Adipocyte (in vitro differentiated cells): Measurements from ENCODE around the gene MRGPRG.

Source experiments
- DNase-seq: peaks from one replicate; pipeline ENCODE4 v3.0.0-alpha.2; 2015; ENCODE audit warnings: low read depth
- H3K27me3 ChIP-seq: replicated peaks from 2 replicates; pipeline ENCODE4 v1.7.0; 2013; ENCODE audit warnings: mild to moderate bottlenecking, low read length, moderate library complexity; ENCODE audit not compliant: control insufficient read depth, insufficient read depth
- H3K36me3 ChIP-seq: 2 replicates; pipeline ENCODE4 v1.7.0; 2013; ENCODE audit warnings: low read length, mild to moderate bottlenecking, moderate library complexity; ENCODE audit not compliant: control insufficient read depth, insufficient read depth, severe bottlenecking
- H3K4me1 ChIP-seq: 2 replicates; pipeline ENCODE4 v1.7.0; 2013; ENCODE audit warnings: mild to moderate bottlenecking, low read length, moderate library complexity; ENCODE audit not compliant: control insufficient read depth, insufficient read depth
- H3K4me3 ChIP-seq: 2 replicates; pipeline ENCODE4 v1.7.0; 2013; ENCODE audit warnings: mild to moderate bottlenecking, low read length, moderate library complexity
- H3K9ac ChIP-seq: 2 replicates; pipeline ENCODE4 v1.7.0; 2013; ENCODE audit warnings: mild to moderate bottlenecking, low read length, moderate library complexity
- H3K9me3 ChIP-seq: 2 replicates; pipeline ENCODE4 v1.7.0; 2013; ENCODE audit warnings: mild to moderate bottlenecking, low read length, moderate library complexity; ENCODE audit not compliant: control insufficient read depth

The MRGPRG gene

GRCh38 chr11:3216027-3216525 lies 2.5 kb downstream of the MRGPRG start:
- Histone ChIP-seq H3K36me3 (no peaks in the 10 kb centered on the region), H3K9ac (no peak overlapping the region), H3K27me3 (peaks cover 57% of the 10 kb centered on the region), H3K4me3 (no peak overlapping the region), H3K4me1 (no peaks in the 10 kb centered on the region), H3K9me3 (peaks cover 17% of the 10 kb centered on the region)
- no peak for DNase-seq

DNA sequence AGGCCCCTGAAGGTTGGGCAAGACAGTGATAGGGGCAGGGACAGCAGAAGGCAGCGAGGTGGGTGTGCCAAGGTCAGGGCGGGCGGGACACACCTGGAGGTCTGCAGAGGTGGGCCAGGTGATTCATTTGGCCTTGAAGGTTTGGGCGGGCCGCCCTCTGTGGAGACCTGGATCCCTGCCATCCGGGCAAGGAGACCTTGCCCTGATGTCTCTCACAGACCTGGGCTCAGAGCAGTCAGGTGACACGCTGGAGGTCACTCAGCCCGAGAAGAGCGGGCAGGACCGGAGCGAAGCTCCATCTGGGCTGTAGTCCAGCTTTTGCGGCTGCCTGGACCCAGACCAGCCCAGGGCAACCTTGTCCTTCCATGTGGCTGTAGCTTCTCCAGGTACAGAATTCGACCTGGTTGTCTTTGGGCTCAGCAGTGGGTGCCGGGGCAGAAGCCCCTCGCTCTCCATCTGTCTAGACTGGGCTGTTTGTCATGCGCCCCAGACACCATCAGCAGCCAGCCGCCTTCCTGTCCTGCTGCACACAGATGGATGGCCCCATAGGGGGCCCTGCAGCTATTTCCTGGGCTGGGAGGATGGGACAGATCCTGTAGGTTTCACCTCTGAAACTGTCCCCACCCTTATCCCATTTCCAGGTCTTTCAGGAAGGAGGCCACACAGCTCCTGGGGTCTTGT lies 3.1 kb downstream of the MRGPRG start:
- no peaks in the 10 kb centered on the region for H3K4me1 ChIP-seq
- H3K27me3 ChIP-seq, result peaks cover 51% of the 10 kb centered on the region
- H3K4me3 ChIP-seq, result no peak overlapping the region
- no peak overlapping the region for H3K9ac ChIP-seq
- H3K9me3 ChIP-seq, result peaks cover 23% of the 10 kb centered on the region
- H3K36me3 ChIP-seq, result no peaks in the 10 kb centered on the region
- DNase-seq, result no peak

- peaks cover 28% of the 10 kb centered on the region for H3K9me3 ChIP-seq
- H3K36me3 ChIP-seq, result no peaks in the 10 kb centered on the region
- H3K4me1 ChIP-seq, result no peaks in the 10 kb centered on the region
- no peak overlapping the region for H3K9ac ChIP-seq
- H3K4me3 ChIP-seq, result no peak overlapping the region
- peaks cover 41% of the 10 kb centered on the region for H3K27me3 ChIP-seq
- no peak for DNase-seq
Observed at GRCh38 chr11:3214420-3214699, 4.3 kb downstream of the MRGPRG start.

GRCh38 chr11:3213659-3214419 lies 4.8 kb downstream of the MRGPRG start:
- H3K36me3 ChIP-seq, result no peaks in the 10 kb centered on the region
- H3K27me3 ChIP-seq, result peaks cover 40% of the 10 kb centered on the region
- H3K4me3 ChIP-seq, result no peak overlapping the region
- no peaks in the 10 kb centered on the region for H3K4me1 ChIP-seq
- H3K9ac ChIP-seq, result no peak overlapping the region
- no peak for DNase-seq
- peaks cover 33% of the 10 kb centered on the region for H3K9me3 ChIP-seq

DNA sequence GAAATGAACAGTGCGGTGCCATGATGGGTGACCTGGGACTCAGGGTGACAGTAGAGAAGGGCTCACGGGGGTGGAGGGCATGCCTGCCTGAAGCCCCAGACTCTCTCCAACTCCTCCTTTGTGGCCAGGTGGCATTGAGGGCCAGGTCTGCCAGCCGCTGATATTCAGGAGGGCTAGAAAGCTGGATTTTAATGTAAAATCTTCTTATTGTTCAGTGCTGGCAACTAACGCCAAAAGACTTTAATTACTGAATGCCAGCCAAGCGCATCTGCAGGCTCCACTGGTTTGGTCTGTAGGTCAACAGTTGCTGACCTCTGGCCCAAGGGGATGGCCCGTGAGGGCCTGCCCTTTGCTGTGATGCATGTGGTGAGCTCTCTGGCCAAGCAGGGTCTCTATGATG lies 10.3 kb downstream of the MRGPRG start:
- Histone ChIP-seq H3K9ac (no peak overlapping the region), H3K9me3 (peaks cover 33% of the 10 kb centered on the region), H3K36me3 (no peaks in the 10 kb centered on the region), H3K27me3 (peaks cover 22% of the 10 kb centered on the region), H3K4me3 (no peak overlapping the region), H3K4me1 (no peaks in the 10 kb centered on the region)
- DNase-seq, result no peak

DNA sequence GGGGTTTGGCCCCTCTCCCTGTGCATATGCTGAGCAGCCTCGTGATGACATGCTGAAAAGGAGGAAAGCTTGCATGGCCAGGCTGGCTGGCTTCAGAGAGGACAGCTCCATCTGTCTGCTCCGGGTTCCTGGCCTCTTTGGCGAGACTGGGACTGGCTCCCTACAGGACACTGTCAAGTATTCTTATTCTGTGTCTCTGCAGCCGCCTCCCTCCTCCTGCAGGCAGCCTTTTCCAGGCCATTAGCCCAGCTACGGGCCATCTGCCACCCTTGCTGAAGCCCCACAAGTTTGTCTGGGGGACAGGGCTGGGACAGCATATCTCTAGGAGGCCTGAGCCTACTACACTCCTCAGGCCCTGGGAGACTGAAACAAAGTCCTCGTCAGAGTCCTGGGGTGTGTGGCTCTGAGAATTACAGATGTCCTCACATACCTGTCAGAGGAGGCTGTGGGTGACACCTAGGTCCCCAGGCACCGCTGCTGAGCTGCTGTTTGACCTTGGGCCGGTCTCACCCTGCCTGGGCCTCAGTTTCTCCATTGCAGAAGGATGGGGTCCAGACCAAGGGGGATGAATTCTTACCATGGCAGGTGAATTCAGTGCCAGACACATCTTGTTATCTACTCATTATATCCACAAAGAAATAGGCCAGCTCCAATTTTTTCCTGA lies 11.0 kb downstream of the MRGPRG start:
- DNase-seq, result no peak
- no peak overlapping the region for H3K9ac ChIP-seq
- H3K4me3 ChIP-seq, result no peak overlapping the region
- no peaks in the 10 kb centered on the region for H3K4me1 ChIP-seq
- peaks cover 20% of the 10 kb centered on the region for H3K27me3 ChIP-seq
- no peaks in the 10 kb centered on the region for H3K36me3 ChIP-seq
- peaks cover 29% of the 10 kb centered on the region for H3K9me3 ChIP-seq

DNA sequence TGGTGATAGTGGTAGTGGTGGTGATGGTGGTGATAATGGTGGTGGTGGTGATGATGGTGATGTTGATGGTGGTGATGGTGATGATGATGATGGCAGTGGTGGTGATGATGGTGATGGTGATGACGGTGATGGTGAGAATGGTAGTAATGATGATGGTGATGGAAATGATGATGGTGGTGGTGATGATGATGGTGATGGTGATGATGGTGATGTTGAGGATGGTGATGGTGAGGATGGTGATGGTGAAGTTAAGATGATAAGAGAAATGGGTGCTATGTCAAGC lies 11.8 kb downstream of the MRGPRG start:
- Histone ChIP-seq H3K36me3 (no peaks in the 10 kb centered on the region), H3K9me3 (peaks cover 23% of the 10 kb centered on the region), H3K4me3 (no peak overlapping the region), H3K4me1 (no peaks in the 10 kb centered on the region), H3K9ac (no peak overlapping the region), H3K27me3 (peaks cover 26% of the 10 kb centered on the region)
- no peak for DNase-seq

GRCh38 chr11:3206156-3206921 lies 12.3 kb downstream of the MRGPRG start:
- Histone ChIP-seq H3K4me3 (no peak overlapping the region), H3K9me3 (peaks cover 19% of the 10 kb centered on the region), H3K4me1 (no peaks in the 10 kb centered on the region), H3K36me3 (no peaks in the 10 kb centered on the region), H3K9ac (no peak overlapping the region), H3K27me3 (peaks cover 32% of the 10 kb centered on the region)
- DNase-seq, result no peak

GRCh38 chr11:3205261-3206155 lies 13.1 kb downstream of the MRGPRG start:
- no peak overlapping the region for H3K9ac ChIP-seq
- no peak for DNase-seq
- peaks cover 10% of the 10 kb centered on the region for H3K9me3 ChIP-seq
- no peak overlapping the region for H3K4me3 ChIP-seq
- H3K27me3 ChIP-seq, result peaks cover 33% of the 10 kb centered on the region
- H3K36me3 ChIP-seq, result no peaks in the 10 kb centered on the region
- no peaks in the 10 kb centered on the region for H3K4me1 ChIP-seq

- Histone ChIP-seq H3K36me3 (no peaks in the 10 kb centered on the region), H3K27me3 (peaks cover 35% of the 10 kb centered on the region), H3K4me1 (no peaks in the 10 kb centered on the region), H3K4me3 (no peak overlapping the region), H3K9ac (no peak overlapping the region), H3K9me3 (peaks cover 6% of the 10 kb centered on the region)
- no peak for DNase-seq
Observed at GRCh38 chr11:3204141-3205015, 14.2 kb downstream of the MRGPRG start.
